ENCODE measurements around the gene KIF17.

The KIF17 gene

DNA sequence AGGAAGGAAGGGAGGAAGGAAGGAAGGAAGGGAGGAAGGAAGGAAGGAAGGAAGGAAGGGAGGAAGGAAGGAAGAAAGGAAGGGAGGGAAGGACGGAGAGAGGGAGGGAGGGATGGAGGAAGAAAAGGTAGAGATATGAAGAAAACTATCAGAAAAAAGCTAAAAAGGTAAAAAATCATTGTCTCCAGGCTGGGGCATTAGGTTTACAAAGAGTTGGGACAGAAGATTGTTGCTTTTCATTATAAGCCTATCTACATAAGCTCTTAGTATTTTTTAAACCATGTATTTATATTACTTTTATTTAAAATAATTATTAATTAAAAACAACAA lies 91.7 kb downstream of the KIF17 start:
- Mint-ChIP-seq H3K4me1 (peaks cover 5% of the 10 kb centered on the region), H3K27ac (no peak overlapping the region), H3K27me3 (ENCODE audit: low read depth, poor library complexity) (peaks cover 10% of the 10 kb centered on the region), H3K4me3 (no peak overlapping the region), H3K36me3 (ENCODE audit: low read depth) (no peaks in the 10 kb centered on the region), H3K9me3 (peaks cover 6% of the 10 kb centered on the region)
- no peak for DNase-seq
- TF ChIP-seq, protein P1, sequence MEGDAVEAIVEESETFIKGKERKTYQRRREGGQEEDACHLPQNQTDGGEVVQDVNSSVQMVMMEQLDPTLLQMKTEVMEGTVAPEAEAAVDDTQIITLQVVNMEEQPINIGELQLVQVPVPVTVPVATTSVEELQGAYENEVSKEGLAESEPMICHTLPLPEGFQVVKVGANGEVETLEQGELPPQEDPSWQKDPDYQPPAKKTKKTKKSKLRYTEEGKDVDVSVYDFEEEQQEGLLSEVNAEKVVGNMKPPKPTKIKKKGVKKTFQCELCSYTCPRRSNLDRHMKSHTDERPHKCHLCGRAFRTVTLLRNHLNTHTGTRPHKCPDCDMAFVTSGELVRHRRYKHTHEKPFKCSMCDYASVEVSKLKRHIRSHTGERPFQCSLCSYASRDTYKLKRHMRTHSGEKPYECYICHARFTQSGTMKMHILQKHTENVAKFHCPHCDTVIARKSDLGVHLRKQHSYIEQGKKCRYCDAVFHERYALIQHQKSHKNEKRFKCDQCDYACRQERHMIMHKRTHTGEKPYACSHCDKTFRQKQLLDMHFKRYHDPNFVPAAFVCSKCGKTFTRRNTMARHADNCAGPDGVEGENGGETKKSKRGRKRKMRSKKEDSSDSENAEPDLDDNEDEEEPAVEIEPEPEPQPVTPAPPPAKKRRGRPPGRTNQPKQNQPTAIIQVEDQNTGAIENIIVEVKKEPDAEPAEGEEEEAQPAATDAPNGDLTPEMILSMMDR (IDR thresholded peaks at IDR 0.05): no peak

DNA sequence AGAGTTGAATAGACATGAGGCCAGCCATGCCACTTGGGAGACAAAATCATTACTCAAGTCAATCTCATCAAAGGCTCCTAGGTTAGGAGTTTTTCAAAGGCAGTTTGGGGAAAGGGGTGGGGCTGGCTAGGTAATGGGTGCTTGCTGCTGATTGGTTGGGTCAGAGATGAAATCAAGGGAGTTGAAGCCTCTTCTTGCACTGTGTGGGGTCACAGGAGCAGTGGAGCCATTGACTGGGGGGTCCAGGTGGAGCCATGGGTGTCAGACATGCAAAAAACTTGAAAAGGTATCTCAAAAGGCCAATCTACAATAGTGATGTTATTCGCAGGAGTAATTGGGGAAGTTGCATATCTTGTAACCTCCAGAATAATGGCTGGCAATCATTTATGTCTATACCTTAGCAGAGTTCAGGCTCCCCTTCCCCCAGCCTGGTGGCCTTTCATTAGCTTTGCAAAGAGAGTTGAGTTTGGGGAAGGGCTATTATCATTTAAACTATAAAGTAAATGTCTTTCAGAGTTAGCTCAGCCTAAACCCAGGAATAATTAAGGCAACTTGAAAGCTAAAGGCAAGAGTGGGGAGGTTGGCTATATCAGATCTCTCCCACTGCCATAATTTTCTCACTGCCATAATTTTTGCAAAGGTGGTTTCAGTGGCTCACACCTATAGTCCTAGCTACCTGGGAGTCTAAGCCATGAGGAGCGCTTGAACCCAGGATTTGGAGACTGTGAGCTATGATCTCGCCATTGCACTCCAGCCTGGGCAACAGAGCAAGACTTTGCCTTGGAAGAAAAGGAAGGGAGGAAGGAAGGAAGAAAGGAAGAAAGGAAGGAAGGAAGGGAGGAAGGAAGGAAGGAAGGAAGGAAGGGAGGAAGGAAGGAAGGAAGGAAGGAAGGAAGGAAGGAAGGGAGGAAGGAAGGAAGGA lies 92.4 kb downstream of the KIF17 start:
- no peak overlapping the region for H3K4me3 Mint-ChIP-seq
- DNase-seq: no peak
- H3K9me3 Mint-ChIP-seq: peaks cover 6% of the 10 kb centered on the region
- H3K36me3 Mint-ChIP-seq (ENCODE audit: low read depth): no peaks in the 10 kb centered on the region
- H3K4me1 Mint-ChIP-seq: peaks cover 5% of the 10 kb centered on the region
- H3K27ac Mint-ChIP-seq: peak overlapping the region; percentile 5
- H3K27me3 Mint-ChIP-seq (ENCODE audit: low read depth, poor library complexity): peaks cover 10% of the 10 kb centered on the region
- TF ChIP-seq, protein P1 (IDR thresholded peaks at IDR 0.05): no peak

DNA sequence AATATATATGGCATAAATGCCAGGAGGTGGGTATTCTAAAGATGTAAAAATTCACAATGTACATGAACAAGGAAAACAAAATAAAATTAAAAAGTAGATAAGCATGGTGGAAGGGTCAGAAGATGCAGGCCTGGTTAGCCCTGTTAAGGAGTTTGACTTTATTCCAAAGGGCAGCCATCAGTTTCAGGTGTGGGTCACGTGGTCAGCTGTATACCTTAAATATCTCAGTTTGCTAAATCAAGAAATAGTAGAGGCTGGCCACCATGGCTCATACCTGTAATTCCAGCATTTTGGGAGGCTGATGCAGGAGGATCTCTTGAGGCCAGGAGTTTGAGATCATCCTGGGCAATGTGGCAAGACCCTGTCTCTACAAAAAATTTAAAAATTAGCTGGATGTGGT lies 93.1 kb downstream of the KIF17 start:
- H3K4me1 Mint-ChIP-seq: peaks cover 5% of the 10 kb centered on the region
- H3K27ac Mint-ChIP-seq: no peak overlapping the region
- H3K9me3 Mint-ChIP-seq: peaks cover 6% of the 10 kb centered on the region
- H3K4me3 Mint-ChIP-seq: no peak overlapping the region
- no peak for DNase-seq
- H3K36me3 Mint-ChIP-seq (ENCODE audit: low read depth): no peaks in the 10 kb centered on the region
- TF ChIP-seq, protein P1 (IDR thresholded peaks at IDR 0.05): no peak
- peaks cover 15% of the 10 kb centered on the region for H3K27me3 Mint-ChIP-seq (ENCODE audit: low read depth, poor library complexity)

- H3K27ac Mint-ChIP-seq: no peak overlapping the region
- TF ChIP-seq, protein P1 (IDR thresholded peaks at IDR 0.05): no peak
These were observed 96.8 kb downstream of the KIF17 start for GRCh38 chr1:20621012-20621411.

DNA sequence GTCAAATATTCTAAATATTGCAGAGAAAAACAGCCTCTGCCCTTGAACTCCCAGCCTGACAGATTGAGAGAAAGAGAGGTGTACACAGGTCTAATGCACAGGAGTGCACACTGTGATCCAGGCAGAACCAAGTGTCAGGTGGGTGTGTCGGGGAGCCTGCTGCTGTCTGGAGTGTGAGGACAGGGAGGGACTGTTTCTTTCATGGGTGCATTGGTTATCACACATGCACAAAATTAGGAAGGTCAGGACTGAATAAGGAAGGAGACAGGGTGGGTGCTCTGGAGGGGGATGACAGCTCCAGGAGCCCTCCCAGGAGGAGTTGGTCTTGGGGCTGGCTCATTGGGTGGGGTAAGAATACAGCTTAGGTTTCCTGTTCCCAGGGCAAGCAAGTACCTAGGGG lies 97.8 kb downstream of the KIF17 start:
- Mint-ChIP-seq H3K36me3 (ENCODE audit: low read depth) (no peaks in the 10 kb centered on the region), H3K9me3 (no peaks in the 10 kb centered on the region), H3K4me1 (peaks cover 22% of the 10 kb centered on the region), H3K27ac (peak overlapping the region; percentile 17), H3K27me3 (ENCODE audit: low read depth, poor library complexity) (peaks cover 5% of the 10 kb centered on the region), H3K4me3 (no peak overlapping the region)
- TF ChIP-seq, protein P1 (IDR thresholded peaks at IDR 0.05): no peak
- DNase-seq: no peak

More at GRCh38 chr1:20621012-20621411, 96.8 kb downstream of the KIF17 start:
- Mint-ChIP-seq H3K36me3 (ENCODE audit: low read depth) (no peaks in the 10 kb centered on the region), H3K4me1 (peaks cover 17% of the 10 kb centered on the region), H3K4me3 (no peak overlapping the region), H3K27me3 (ENCODE audit: low read depth, poor library complexity) (peaks cover 6% of the 10 kb centered on the region), H3K9me3 (no peaks in the 10 kb centered on the region)
- no peak for DNase-seq

GRCh38 chr1:20618550-20618949 lies 99.3 kb downstream of the KIF17 start:
- H3K9me3 Mint-ChIP-seq: no peaks in the 10 kb centered on the region
- no peaks in the 10 kb centered on the region for H3K36me3 Mint-ChIP-seq (ENCODE audit: low read depth)
- DNase-seq: no peak
- TF ChIP-seq, protein P1 (IDR thresholded peaks at IDR 0.05): no peak
- H3K27ac Mint-ChIP-seq: no peak overlapping the region
- H3K27me3 Mint-ChIP-seq (ENCODE audit: low read depth, poor library complexity): peaks cover 5% of the 10 kb centered on the region
- peaks cover 34% of the 10 kb centered on the region for H3K4me1 Mint-ChIP-seq
- H3K4me3 Mint-ChIP-seq: no peak overlapping the region
